SK-N-SH (cell line): ENCODE results near the gene SSR3. TPM values are rescaled to one million over a fixed set of nuclear protein-coding genes. Genes with fewer than 3 reads are reported as not detected.

Source experiments
- CTCF ChIA-PET: fragments of 300-600, 350-600 bp; formaldehyde crosslinking; extraction: SDS; loops from one replicate; lab custom pipeline; 2021; lab: Yijun Ruan, JAX
- POLR2A ChIA-PET: fragments of 350-600 bp; sonication (Branson Sonifier 250); formaldehyde crosslinking; extraction: SDS; loops from one replicate; lab custom pipeline; 2020; ENCODE audit warnings: antibody characterized with exemption, inconsistent platforms; lab: Yijun Ruan, JAX
- DNase-seq: peaks from one replicate; pipeline ENCODE4 v3.0.0; 2012
- H2AFZ ChIP-seq: fragments of 200-600 bp; sonication (generic); 2 replicates; pipeline ENCODE4 v1.8.1; 2016; ENCODE audit warnings: antibody characterized with exemption, mild to moderate bottlenecking, low read depth
- H3F3A ChIP-seq: fragments of 200-600 bp; sonication (generic); replicated peaks from 2 replicates; pipeline ENCODE3; 2016; ENCODE audit warnings: antibody characterized with exemption, mild to moderate bottlenecking; ENCODE audit not compliant: insufficient read depth
- H3K27ac ChIP-seq, 2 experiments: fragments of 200-500 bp in 1 of 2; fragments of 200-600 bp in 1 of 2; sonication (Bioruptor generic) in 1 of 2; sonication (generic), shearing (Covaris generic) in 1 of 2; 2 replicates each; pipeline versions ENCODE4 v1.5.1 to v1.6.1; 2014 to 2016; ENCODE audit warnings: low read depth in 2 of 2, inconsistent platforms in 1 of 2, low read length in 1 of 2, mild to moderate bottlenecking in 1 of 2, mixed read lengths in 1 of 2
- H3K27me3 ChIP-seq: fragments of 200-600 bp; sonication (generic), shearing (Covaris generic); 2 replicates; pipeline ENCODE4 v1.6.1; 2016; ENCODE audit warnings: mixed run types; ENCODE audit not compliant: insufficient read depth
- H3K36me3 ChIP-seq, 2 experiments: fragments of 200-500 bp in 1 of 2; fragments of 200-600 bp in 1 of 2; sonication (Bioruptor generic) in 1 of 2; sonication (generic) in 1 of 2; replicated peaks in 1 of 2; 2 replicates each; pipeline versions ENCODE3 to v1.5.1; 2014 to 2016; ENCODE audit warnings: low read length in 1 of 2, mild to moderate bottlenecking in 1 of 2; ENCODE audit not compliant: insufficient read depth in 2 of 2, control insufficient read depth in 1 of 2
- H3K4me1 ChIP-seq, 2 experiments: fragments of 200-500 bp in 1 of 2; fragments of 200-600 bp in 1 of 2; sonication (Bioruptor generic) in 1 of 2; sonication (generic), shearing (Covaris generic) in 1 of 2; 2 replicates each; pipeline versions ENCODE4 v1.5.1 to v1.6.1; 2014 to 2016; ENCODE audit warnings: low read depth in 1 of 2, low read length in 1 of 2, mixed run types in 1 of 2; ENCODE audit not compliant: insufficient read depth in 2 of 2, control insufficient read depth in 1 of 2
- H3K4me2 ChIP-seq: fragments of 200-600 bp; sonication (generic), shearing (Covaris generic); 2 replicates; pipeline ENCODE4 v1.6.1; 2017; ENCODE audit warnings: mixed run types
- H3K4me3 ChIP-seq, 2 experiments: fragments of 200-500 bp in 1 of 2; fragments of 200-600 bp in 1 of 2; sonication (Bioruptor generic) in 1 of 2; sonication (generic), shearing (Covaris generic) in 1 of 2; 2 replicates each; pipeline versions ENCODE4 v1.5.1 to v1.8.1; 2014 to 2016; ENCODE audit warnings: low read depth in 2 of 2, inconsistent platforms in 1 of 2, low read length in 1 of 2, mild to moderate bottlenecking in 1 of 2, mixed read lengths in 1 of 2, moderate library complexity in 1 of 2
- H3K79me2 ChIP-seq: fragments of 200-600 bp; sonication (generic); 2 replicates; pipeline ENCODE4 v1.8.1; 2017; ENCODE audit warnings: mild to moderate bottlenecking; ENCODE audit not compliant: insufficient read depth
- H3K9ac ChIP-seq: fragments of 200-600 bp; sonication (generic); 2 replicates; pipeline ENCODE4 v1.6.1; 2017; ENCODE audit warnings: mixed run types
- H3K9me2 ChIP-seq: fragments of 200-600 bp; sonication (generic); 2 replicates; pipeline ENCODE4 v1.6.1; 2017; ENCODE audit warnings: mixed run types
- H3K9me3 ChIP-seq: fragments of 200-600 bp; sonication (generic); 2 replicates; pipeline ENCODE4 v1.6.1; 2017; ENCODE audit warnings: mixed run types, mild to moderate bottlenecking, moderate library complexity
- H4K20me1 ChIP-seq: fragments of 200-600 bp; sonication (generic); 2 replicates; pipeline ENCODE4 v1.6.1; 2017; ENCODE audit warnings: mild to moderate bottlenecking, mixed run types; ENCODE audit not compliant: insufficient read depth
- CTCF ChIP-seq: fragments of 200-600 bp; sonication (generic); IDR thresholded peaks from 2 replicates; pipeline ENCODE4 v1.6.1; 2017; ENCODE audit warnings: antibody characterized with exemption, mild to moderate bottlenecking, moderate library complexity
- ELF1 ChIP-seq: IDR thresholded peaks from 2 replicates; pipeline ENCODE4 v1.4.0; 2012
- EP300 ChIP-seq, 2 experiments: IDR thresholded peaks; 2 replicates each; pipeline versions ENCODE4 v1.4.0 to v1.6.1; 2012; ENCODE audit warnings: borderline replicate concordance in 1 of 2, low read depth in 1 of 2, low read length in 1 of 2
- EZH2phosphoT487 ChIP-seq: fragments of 200-600 bp; sonication (generic); IDR thresholded peaks from 2 replicates; pipeline ENCODE4 v1.6.1; 2017; ENCODE audit warnings: low read depth, mixed run types, mild to moderate bottlenecking, antibody characterized with exemption, moderate library complexity, borderline replicate concordance
- FOSL2 ChIP-seq: IDR thresholded peaks from 2 replicates; pipeline ENCODE4 v1.4.0; 2012; ENCODE audit warnings: low read depth, mild to moderate bottlenecking, moderate library complexity, borderline replicate concordance
- FOXJ3 ChIP-seq: sonication (generic); formaldehyde crosslinking; IDR thresholded peaks from 2 replicates; pipeline ENCODE4 v1.5.1; 2020; ENCODE audit warnings: mild to moderate bottlenecking, missing genetic modification reagents
- FOXM1 ChIP-seq: IDR thresholded peaks from 2 replicates; pipeline ENCODE4 v1.4.0; 2012; ENCODE audit warnings: low read depth, mild to moderate bottlenecking
- GABPA ChIP-seq: IDR thresholded peaks from 2 replicates; pipeline ENCODE4 v1.4.0; 2012; ENCODE audit warnings: low read depth, mild to moderate bottlenecking
- GATA2 ChIP-seq: sonication (generic); formaldehyde crosslinking; IDR thresholded peaks from 2 replicates; pipeline ENCODE4 v1.5.0; 2020; ENCODE audit warnings: mild to moderate bottlenecking, missing genetic modification reagents
- IRF3 ChIP-seq: fragments of 150-350 bp; IDR thresholded peaks from 2 replicates; pipeline ENCODE4 v1.6.1; 2016; ENCODE audit warnings: mild to moderate bottlenecking, low read depth, low read length
- MAX ChIP-seq: IDR thresholded peaks from 2 replicates; pipeline ENCODE4 v1.4.0; 2012; ENCODE audit warnings: low read depth
- PBX3 ChIP-seq: IDR thresholded peaks from 2 replicates; pipeline ENCODE4; 2012
- POLR2AphosphoS5 ChIP-seq: IDR thresholded peaks from 2 replicates; pipeline ENCODE4 v1.6.1; 2012; ENCODE audit warnings: low read depth, low read length
- RAD21 ChIP-seq: IDR thresholded peaks from 2 replicates; pipeline ENCODE4 v1.6.1; 2012; ENCODE audit warnings: mild to moderate bottlenecking, low read length
- RFX5 ChIP-seq: IDR thresholded peaks from 2 replicates; pipeline ENCODE4 v1.6.1; 2012; ENCODE audit warnings: mild to moderate bottlenecking, improper control_type of control experiment, low read length
- SIN3A ChIP-seq: IDR thresholded peaks from 2 replicates; pipeline ENCODE4 v1.6.1; 2012; ENCODE audit warnings: low read depth, mild to moderate bottlenecking, low read length, moderate library complexity, borderline replicate concordance
- SMC3 ChIP-seq: IDR thresholded peaks from 2 replicates; pipeline ENCODE4 v1.6.1; 2012; ENCODE audit warnings: low read depth, low read length, improper control_type of control experiment
- TAF1 ChIP-seq: IDR thresholded peaks from 2 replicates; pipeline ENCODE4 v1.6.1; 2012; ENCODE audit warnings: low read depth, mild to moderate bottlenecking, low read length, moderate library complexity, borderline replicate concordance
- TEAD4 ChIP-seq: IDR thresholded peaks from 2 replicates; pipeline ENCODE4 v1.4.0; 2012; ENCODE audit warnings: mild to moderate bottlenecking, borderline replicate concordance; ENCODE audit not compliant: insufficient read depth
- USF1 ChIP-seq: IDR thresholded peaks from 2 replicates; pipeline ENCODE4 v1.4.0; 2012; ENCODE audit warnings: low read depth, borderline replicate concordance
- USF2 ChIP-seq: fragments of 150-350 bp; IDR thresholded peaks from 2 replicates; pipeline ENCODE4 v1.6.1; 2017; ENCODE audit warnings: antibody characterized with exemption, low read length, low read depth, borderline replicate concordance
- WGBS: methylation state at CpG from one replicate; pipeline ENCODE4 v1.1.6; 2017; ENCODE audit warnings: low lambda C conversion rate; 5-methylcytosine and 5-hydroxymethylcytosine counted together
- polyA plus RNA-seq, 3 experiments: library from polyadenylated mRNA; depleted of rRNA; stranded (reverse); fragments of >200 nt; gene quantifications; 2 replicates each; pipeline ENCODE4 v1.2.3, GENCODE V29; 2012

The SSR3 gene
- polyA plus RNA-seq, 1 of the 3 experiments (the other 2 are of a cell fraction): 61.7 TPM

- H3K27ac ChIP-seq: no peak overlapping the region
- H3F3A ChIP-seq: peaks cover 35% of the 10 kb centered on the region
- no peak for DNase-seq
- H3K9me3 ChIP-seq: no peaks in the 10 kb centered on the region
- TF ChIP-seq SIN3A (no peak), GATA2 (CRISPR knock-in tag) (no peak), PBX3 (no peak), IRF3 (no peak), EZH2phosphoT487 (no peak), USF1 (no peak), FOXM1 (no peak), POLR2AphosphoS5 (no peak), RAD21 (no peak), EP300 (IDR thresholded peaks at IDR 0.05; ENCODE audit: borderline replicate concordance in 1 of 2, low read depth in 1 of 2, low read length in 1 of 2) (no peak), SMC3 (no peak), FOXJ3 (no peak), FOSL2 (no peak), ELF1 (no peak), TEAD4 (no peak)
- TF ChIP-seq, all 33 proteins: peak for 0
- Histone ChIP-seq H3K4me3 (no peak overlapping the region), H3K27me3 (no peaks in the 10 kb centered on the region), H3K79me2 (no peaks in the 10 kb centered on the region), H3K9ac (no peak overlapping the region), H3K36me3 (peaks cover 59 to 79% of the 10 kb centered on the region in 2 experiments), H2AFZ (no peak overlapping the region), H4K20me1 (no peaks in the 10 kb centered on the region), H3K4me2 (no peak overlapping the region), H3K4me1 (peaks cover 2 to 7% of the 10 kb centered on the region in 2 experiments; a peak in 3 of 4 replicates), H3K9me2 (no peaks in the 10 kb centered on the region)
- 97% methylated on average over 1 of the region's 1 CpG for WGBS
- ChIA-PET CTCF (interaction anchor here (0.6 to 1.2 kb wide), 2 partner anchors 17 to 1173 kb away, joined by 3 to 4 read pairs; no protein-coding TSS in a partner anchor), POLR2A (no interaction called here)
Measured at GRCh38 chr3:156527060-156527459, 27.9 kb downstream of the SSR3 start.

GRCh38 chr3:156525808-156526207, 29.1 kb downstream of the SSR3 start:
- DNase-seq: no peak
- H3K9me3 ChIP-seq: no peaks in the 10 kb centered on the region
- WGBS: 100% methylated on average over 1 of the region's 1 CpG
- no peak for TF ChIP-seq MAX
- TF ChIP-seq RFX5: no peak
- no peak for TF ChIP-seq GABPA
- no peak for TF ChIP-seq EZH2phosphoT487
- no peak for TF ChIP-seq TAF1
- no peak for TF ChIP-seq SIN3A
- no peak for TF ChIP-seq USF2
- no peak for TF ChIP-seq TEAD4
- TF ChIP-seq FOXM1: no peak
- no peak for TF ChIP-seq CTCF

More at GRCh38 chr3:156525808-156526207, 29.1 kb downstream of the SSR3 start:
- no peak overlapping the region for H3K4me2 ChIP-seq
- no peaks in the 10 kb centered on the region for H3K79me2 ChIP-seq
- peaks cover 31% of the 10 kb centered on the region for H3F3A ChIP-seq
- H3K4me1 ChIP-seq: peaks cover 2 to 7% of the 10 kb centered on the region in 2 experiments; a peak in 3 of 4 replicates
- ChIA-PET POLR2A (no interaction called here), CTCF (interaction anchor here (2.8 kb wide), 1 partner anchor 375 kb away, joined by 21 read pairs; no protein-coding TSS in a partner anchor)
- H3K4me3 ChIP-seq: no peak overlapping the region
- no peaks in the 10 kb centered on the region for H4K20me1 ChIP-seq
- no peaks in the 10 kb centered on the region for H3K27me3 ChIP-seq
- no peaks in the 10 kb centered on the region for H3K9me2 ChIP-seq
- no peak overlapping the region for H3K27ac ChIP-seq
- H2AFZ ChIP-seq: no peak overlapping the region
- H3K9ac ChIP-seq: no peak overlapping the region
- peaks cover 62 to 86% of the 10 kb centered on the region in 2 experiments for H3K36me3 ChIP-seq
